Stimulated activated CD8-positive, alpha-beta memory T cell treated with anti-CD3 and anti-CD28 coated beads, Interleukin-2, amount 100 ng/mL, for 48 hours (primary cell): Measurements from ENCODE around the gene THSD7A.

Experiments used
- DNase-seq, 2 donors: peaks; one replicate each; pipeline ENCODE4 v3.0.0-alpha.2; 2020; ENCODE audit warnings: low read depth in 2 of 2

The THSD7A gene

GRCh38 chr7:11706666-11707605, 125.1 kb downstream of the THSD7A start:
- DNase-seq: no peak

- no peak for DNase-seq
Observed at GRCh38 chr7:11703829-11704228, 128.2 kb downstream of the THSD7A start.

- DNase-seq: no peak
Observed at GRCh38 chr7:11702938-11703337, 129.1 kb downstream of the THSD7A start.

- no peak for DNase-seq
Observed at GRCh38 chr7:11701829-11702560, 130.0 kb downstream of the THSD7A start.

GRCh38 chr7:11699666-11700065, 132.3 kb downstream of the THSD7A start:
- no peak for DNase-seq

- DNase-seq: no peak
Observed at GRCh38 chr7:11698384-11698871, 133.6 kb downstream of the THSD7A start.

- no peak for DNase-seq
Observed at GRCh38 chr7:11690395-11690794, 141.6 kb downstream of the THSD7A start.

GRCh38 chr7:11689096-11689495, 142.9 kb downstream of the THSD7A start:
- no peak for DNase-seq

GRCh38 chr7:11681461-11681860, 150.5 kb downstream of the THSD7A start:
- DNase-seq: no peak

GRCh38 chr7:11675163-11675562, 156.8 kb downstream of the THSD7A start:
- DNase-seq: no peak

- DNase-seq: no peak
Observed at GRCh38 chr7:11668727-11669126, 163.3 kb downstream of the THSD7A start.

GRCh38 chr7:11667810-11668185, 164.2 kb downstream of the THSD7A start:
- no peak for DNase-seq

- DNase-seq: no peak
Observed at GRCh38 chr7:11667071-11667809, 164.8 kb downstream of the THSD7A start.

- no peak for DNase-seq
Observed at GRCh38 chr7:11665357-11665756, 166.6 kb downstream of the THSD7A start.

GRCh38 chr7:11655642-11656041, 176.4 kb downstream of the THSD7A start:
- DNase-seq: no peak

- DNase-seq: no peak
Observed at GRCh38 chr7:11655163-11655562, 176.8 kb downstream of the THSD7A start.

GRCh38 chr7:11650500-11650899, 181.5 kb downstream of the THSD7A start:
- DNase-seq: no peak

- no peak for DNase-seq
Observed at GRCh38 chr7:11650030-11650429, 182.0 kb downstream of the THSD7A start.

GRCh38 chr7:11648980-11649379, 183.0 kb downstream of the THSD7A start:
- DNase-seq: no peak

GRCh38 chr7:11648101-11648500, 183.9 kb downstream of the THSD7A start:
- DNase-seq: no peak

- DNase-seq: no peak
Observed at GRCh38 chr7:11642841-11643240, 189.2 kb downstream of the THSD7A start.

- DNase-seq: no peak
Observed at GRCh38 chr7:11642276-11642675, 189.7 kb downstream of the THSD7A start.
